ENCODE measurements around the gene TNS1.

GRCh38 chr2:218002143-218002844, 501 bp downstream of the TNS1 start:
- TF ChIP-seq EZH2 (IDR thresholded peaks at IDR 0.05) (no peak), POLR2AphosphoS5 (IDR thresholded peaks at IDR 0.05; ENCODE audit: borderline replicate concordance, low read depth, low read length) (no peak), FOXP2 (optimal IDR thresholded peaks at IDR 0.05; ENCODE audit: control extremely low read depth, extremely low read length, insufficient read depth) (no peak)

Measured in SK-N-MC (cell line).